Measurements from ENCODE around the gene PHKG2.

PHKG2 gene

DNA sequence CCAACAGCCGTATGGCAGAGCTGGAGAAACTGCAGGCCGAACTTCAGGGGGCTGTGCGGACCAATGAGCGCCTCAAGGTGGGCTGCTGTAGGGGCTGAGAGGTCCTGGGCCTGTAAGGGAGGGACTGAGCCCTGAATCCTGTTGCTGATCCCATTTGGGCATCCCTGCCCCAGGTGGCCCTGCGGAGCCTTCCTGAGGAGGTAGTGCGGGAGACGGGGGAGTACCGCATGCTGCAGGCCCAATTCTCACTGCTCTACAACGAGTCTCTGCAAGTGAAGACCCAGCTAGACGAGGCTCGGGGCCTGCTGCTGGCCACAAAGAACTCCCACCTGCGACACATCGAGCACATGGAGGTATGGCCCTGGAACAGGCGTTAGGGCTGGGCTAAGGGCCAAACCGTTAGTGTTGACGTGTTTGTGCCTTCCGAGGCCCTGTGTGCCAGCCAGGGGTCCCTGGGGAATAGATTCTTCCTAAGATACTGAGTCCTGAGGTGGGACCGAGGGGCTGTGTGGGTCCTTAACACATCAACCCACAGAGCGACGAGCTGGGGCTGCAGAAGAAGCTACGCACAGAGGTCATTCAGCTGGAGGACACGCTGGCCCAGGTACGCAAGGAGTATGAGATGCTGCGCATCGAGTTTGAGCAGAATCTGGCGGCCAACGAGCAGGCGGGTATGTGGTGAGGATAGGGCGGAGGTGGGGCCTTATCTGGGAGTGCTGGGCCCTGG lies 18.1 kb downstream of the PHKG2 start:
- no peaks in the 10 kb centered on the region for H3K27me3 Mint-ChIP-seq (ENCODE audit: low read depth)
- TF ChIP-seq, protein P1, sequence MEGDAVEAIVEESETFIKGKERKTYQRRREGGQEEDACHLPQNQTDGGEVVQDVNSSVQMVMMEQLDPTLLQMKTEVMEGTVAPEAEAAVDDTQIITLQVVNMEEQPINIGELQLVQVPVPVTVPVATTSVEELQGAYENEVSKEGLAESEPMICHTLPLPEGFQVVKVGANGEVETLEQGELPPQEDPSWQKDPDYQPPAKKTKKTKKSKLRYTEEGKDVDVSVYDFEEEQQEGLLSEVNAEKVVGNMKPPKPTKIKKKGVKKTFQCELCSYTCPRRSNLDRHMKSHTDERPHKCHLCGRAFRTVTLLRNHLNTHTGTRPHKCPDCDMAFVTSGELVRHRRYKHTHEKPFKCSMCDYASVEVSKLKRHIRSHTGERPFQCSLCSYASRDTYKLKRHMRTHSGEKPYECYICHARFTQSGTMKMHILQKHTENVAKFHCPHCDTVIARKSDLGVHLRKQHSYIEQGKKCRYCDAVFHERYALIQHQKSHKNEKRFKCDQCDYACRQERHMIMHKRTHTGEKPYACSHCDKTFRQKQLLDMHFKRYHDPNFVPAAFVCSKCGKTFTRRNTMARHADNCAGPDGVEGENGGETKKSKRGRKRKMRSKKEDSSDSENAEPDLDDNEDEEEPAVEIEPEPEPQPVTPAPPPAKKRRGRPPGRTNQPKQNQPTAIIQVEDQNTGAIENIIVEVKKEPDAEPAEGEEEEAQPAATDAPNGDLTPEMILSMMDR (IDR thresholded peaks at IDR 0.05; ENCODE audit: unreplicated experiment in 3 of 3), result no peak
- H3K9me3 Mint-ChIP-seq, result no peaks in the 10 kb centered on the region

DNA sequence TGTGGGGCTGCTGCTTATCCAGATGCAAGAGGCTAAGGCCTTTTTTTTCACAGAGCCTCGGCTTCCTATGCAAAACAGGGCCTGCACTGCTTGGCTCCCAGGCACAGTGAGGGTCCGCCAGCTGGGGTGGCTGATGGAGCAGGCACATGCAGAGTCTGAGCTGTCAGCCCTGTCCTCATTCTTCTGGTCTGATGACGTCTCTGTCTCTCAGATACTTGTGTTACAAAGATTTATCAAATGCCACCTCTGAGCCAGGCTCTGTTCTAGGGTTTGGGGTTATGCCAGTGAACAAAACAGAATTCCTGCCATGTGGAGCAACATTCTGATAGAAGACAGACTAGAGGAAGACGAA lies 18.7 kb downstream of the PHKG2 start:
- H3K4me3 Mint-ChIP-seq, result no peak overlapping the region
- peaks cover 15% of the 10 kb centered on the region for H3K4me1 Mint-ChIP-seq
- peaks cover 63% of the 10 kb centered on the region for H3K36me3 Mint-ChIP-seq (ENCODE audit: low read depth)
- no peaks in the 10 kb centered on the region for H3K27me3 Mint-ChIP-seq (ENCODE audit: low read depth)
- H3K9me3 Mint-ChIP-seq, result no peaks in the 10 kb centered on the region
- no peak overlapping the region for H3K27ac Mint-ChIP-seq
- TF ChIP-seq, protein P1 (IDR thresholded peaks at IDR 0.05; ENCODE audit: unreplicated experiment in 3 of 3), result no peak

More for the DNA sequence above, 18.1 kb downstream of the PHKG2 start:
- H3K36me3 Mint-ChIP-seq (ENCODE audit: low read depth), result peaks cover 60% of the 10 kb centered on the region
- H3K4me3 Mint-ChIP-seq, result no peak overlapping the region
- H3K27ac Mint-ChIP-seq, result no peak overlapping the region
- H3K4me1 Mint-ChIP-seq, result peaks cover 17% of the 10 kb centered on the region

DNA sequence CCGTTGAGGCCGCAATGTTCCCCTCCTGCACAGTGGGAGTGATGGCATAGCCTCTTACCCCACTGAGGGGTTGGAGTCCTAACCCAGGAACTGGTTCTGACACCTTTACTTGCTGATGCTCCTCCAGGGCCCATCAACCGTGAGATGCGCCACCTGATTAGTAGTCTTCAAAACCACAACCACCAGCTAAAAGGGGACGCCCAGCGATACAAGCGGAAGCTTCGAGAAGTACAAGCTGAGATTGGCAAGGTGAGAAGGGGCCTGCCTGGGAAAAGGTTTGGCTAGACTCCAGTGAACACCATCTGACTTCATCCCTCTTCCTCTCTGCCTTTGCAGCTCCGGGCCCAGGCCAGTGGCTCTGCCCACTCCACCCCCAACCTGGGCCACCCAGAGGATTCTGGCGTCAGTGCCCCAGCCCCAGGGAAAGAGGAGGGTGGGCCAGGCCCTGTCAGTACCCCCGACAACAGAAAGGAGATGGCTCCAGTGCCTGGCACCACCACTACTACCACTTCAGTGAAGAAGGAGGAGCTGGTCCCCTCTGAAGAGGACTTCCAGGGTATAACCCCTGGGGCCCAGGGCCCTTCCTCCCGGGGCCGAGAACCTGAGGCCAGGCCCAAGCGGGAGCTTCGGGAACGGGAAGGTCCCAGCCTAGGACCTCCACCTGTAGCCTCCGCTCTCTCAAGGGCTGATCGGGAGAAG lies 19.7 kb downstream of the PHKG2 start:
- Mint-ChIP-seq H3K4me3 (no peak overlapping the region), H3K27me3 (ENCODE audit: low read depth) (no peaks in the 10 kb centered on the region), H3K4me1 (peaks cover 8% of the 10 kb centered on the region), H3K27ac (no peak overlapping the region), H3K36me3 (ENCODE audit: low read depth) (peaks cover 70% of the 10 kb centered on the region), H3K9me3 (no peaks in the 10 kb centered on the region)
- TF ChIP-seq, protein P1 (IDR thresholded peaks at IDR 0.05; ENCODE audit: unreplicated experiment in 3 of 3), result no peak

DNA sequence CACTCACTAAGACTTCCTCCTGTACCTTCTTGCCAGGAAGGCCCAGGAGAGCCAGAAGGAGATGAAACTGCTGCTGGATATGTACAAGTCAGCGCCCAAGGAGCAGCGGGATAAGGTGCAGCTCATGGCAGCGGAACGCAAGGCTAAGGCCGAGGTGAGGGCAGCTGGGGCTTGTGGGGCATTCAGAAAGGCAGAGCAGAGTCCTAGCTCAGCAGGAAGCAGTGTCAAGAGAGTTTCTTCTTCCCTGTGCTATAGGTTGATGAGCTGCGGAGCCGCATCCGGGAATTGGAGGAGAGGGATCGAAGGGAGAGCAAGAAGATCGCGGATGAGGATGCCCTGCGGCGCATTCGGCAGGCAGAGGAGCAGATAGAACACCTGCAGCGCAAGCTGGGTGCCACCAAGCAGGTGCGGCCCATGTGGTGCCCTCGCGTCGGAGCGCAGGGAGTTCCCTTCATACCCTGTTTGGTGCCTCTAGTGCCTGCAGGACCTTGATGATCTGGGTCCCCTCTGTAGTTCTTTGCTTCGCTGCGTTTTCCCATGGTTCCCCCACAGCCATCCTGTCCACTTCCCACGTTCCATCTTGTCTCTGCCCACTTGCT lies 20.5 kb downstream of the PHKG2 start:
- no peak overlapping the region for H3K27ac Mint-ChIP-seq
- H3K4me3 Mint-ChIP-seq, result no peak overlapping the region

DNA sequence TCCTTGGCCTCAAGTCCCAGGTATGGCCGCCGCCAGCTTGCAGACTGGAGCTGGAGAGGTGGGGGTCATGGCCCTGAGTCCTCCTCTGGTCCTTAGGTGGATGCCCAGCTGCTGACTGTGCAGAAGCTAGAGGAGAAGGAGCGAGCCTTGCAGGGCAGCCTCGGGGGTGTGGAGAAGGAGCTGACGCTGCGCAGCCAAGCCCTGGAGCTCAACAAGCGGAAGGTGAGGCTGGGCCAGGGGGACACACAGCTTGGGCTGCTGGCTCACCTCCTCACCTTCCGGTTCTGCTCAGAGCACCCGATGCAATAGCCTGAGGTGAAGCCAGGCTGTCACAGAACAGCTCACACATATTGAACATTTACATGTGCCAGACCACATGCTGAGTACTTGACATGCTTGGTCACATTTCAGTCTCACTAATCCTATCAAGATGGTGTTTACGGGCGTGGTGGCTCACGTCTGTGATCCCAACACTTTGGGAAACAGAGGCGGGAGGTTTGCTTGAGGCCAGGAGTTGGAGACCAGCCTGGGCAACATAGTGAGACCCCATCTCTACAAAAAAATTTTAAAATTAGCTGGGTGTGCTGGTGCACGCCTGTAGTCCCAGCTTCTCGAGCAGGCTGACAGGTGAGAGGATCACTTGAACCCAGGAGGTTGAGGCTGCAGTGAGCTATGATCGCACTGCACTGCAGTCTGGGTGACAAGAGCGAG lies 21.3 kb downstream of the PHKG2 start:
- H3K27me3 Mint-ChIP-seq (ENCODE audit: low read depth), result no peaks in the 10 kb centered on the region
- peaks cover 66% of the 10 kb centered on the region for H3K36me3 Mint-ChIP-seq (ENCODE audit: low read depth)
- no peak overlapping the region for H3K4me3 Mint-ChIP-seq
- no peaks in the 10 kb centered on the region for H3K9me3 Mint-ChIP-seq
- TF ChIP-seq, protein P1 (IDR thresholded peaks at IDR 0.05; ENCODE audit: unreplicated experiment in 3 of 3), result no peak
- H3K4me1 Mint-ChIP-seq, result no peaks in the 10 kb centered on the region
- no peak overlapping the region for H3K27ac Mint-ChIP-seq

More for the DNA sequence above, 20.5 kb downstream of the PHKG2 start:
- H3K36me3 Mint-ChIP-seq (ENCODE audit: low read depth), result peaks cover 68% of the 10 kb centered on the region
- peaks cover 3% of the 10 kb centered on the region for H3K4me1 Mint-ChIP-seq
- no peaks in the 10 kb centered on the region for H3K27me3 Mint-ChIP-seq (ENCODE audit: low read depth)
- no peaks in the 10 kb centered on the region for H3K9me3 Mint-ChIP-seq
- TF ChIP-seq, protein P1 (IDR thresholded peaks at IDR 0.05; ENCODE audit: unreplicated experiment in 3 of 3), result no peak

Measured in nephron (organoid).